PC-3 (cell line): Measurements from ENCODE around the gene RHOH. TPM values are rescaled to one million over a fixed set of nuclear protein-coding genes. Genes with fewer than 3 reads are reported as not detected.

ENCODE experiments used
- ATAC-seq: fragments of 200-7000 bp; cut with Tn5 transposase; 2 replicates; pipeline ENCODE4 v1.9.1; 2020; ENCODE audit warnings: mild to moderate bottlenecking, moderate library complexity
- BruUV-seq: library from RNA; stranded (reverse); fragments of 400-500 nt; replicated peaks from 2 replicates; lab custom pipeline; 2021; lab: Mats Ljungman, UMichigan
- CTCF ChIA-PET: fragments of 300-600 bp; sonication (Branson Sonifier 250); formaldehyde crosslinking; loops from one replicate; lab custom pipeline; 2022; ENCODE audit warnings: antibody characterized with exemption; lab: Charles Lee
- POLR2A ChIA-PET: fragments of 300-600 bp; sonication (Branson Sonifier 250); formaldehyde crosslinking; loops from one replicate; lab custom pipeline; 2022; ENCODE audit warnings: antibody characterized with exemption; ENCODE audit not compliant: unreplicated experiment; lab: Charles Lee
- DNase-seq: peaks from one replicate; pipeline ENCODE4 v3.0.0-alpha.2; 2015
- H2AFZ ChIP-seq: fragments of 300-600 bp; sonication (generic); 2 replicates; pipeline ENCODE4 v1.6.0; 2016; ENCODE audit warnings: antibody characterized with exemption, low read length
- H3F3A ChIP-seq: fragments of 300-600 bp; sonication (generic); one replicate; pipeline ENCODE4 v1.6.0; 2017; ENCODE audit warnings: antibody characterized with exemption, low read length, control low read depth, mild to moderate bottlenecking; ENCODE audit not compliant: unreplicated experiment
- H3K27ac ChIP-seq: fragments of 300-600 bp; sonication (generic); 2 replicates; pipeline ENCODE4 v1.5.1; 2016; ENCODE audit warnings: mild to moderate bottlenecking, low read length
- H3K27me3 ChIP-seq: fragments of 300-600 bp; sonication (generic); 2 replicates; pipeline ENCODE4 v1.6.1; 2016; ENCODE audit warnings: low read length, mixed read lengths
- H3K36me3 ChIP-seq: fragments of 300-600 bp; sonication (generic); 2 replicates; pipeline ENCODE4 v1.6.1; 2016; ENCODE audit warnings: low read depth, mixed run types, low read length, mixed read lengths
- H3K4me1 ChIP-seq: fragments of 300-600 bp; sonication (generic); 2 replicates; pipeline ENCODE4 v1.5.1; 2016; ENCODE audit warnings: low read length; ENCODE audit not compliant: insufficient read depth
- H3K4me2 ChIP-seq: fragments of 300-600 bp; sonication (generic); 2 replicates; pipeline ENCODE4 v1.6.0; 2016; ENCODE audit warnings: low read length
- H3K4me3 ChIP-seq: fragments of 300-600 bp; sonication (generic); 2 replicates; pipeline ENCODE4 v1.5.1; 2016; ENCODE audit warnings: mild to moderate bottlenecking, low read length, mixed read lengths
- H3K79me2 ChIP-seq: fragments of 300-600 bp; sonication (generic); 2 replicates; pipeline ENCODE4 v1.6.1; 2017; ENCODE audit warnings: low read length, mixed read lengths
- H3K9ac ChIP-seq: fragments of 300-600 bp; sonication (generic); 2 replicates; pipeline ENCODE4 v1.6.0; 2016; ENCODE audit warnings: mild to moderate bottlenecking, low read length
- H3K9me2 ChIP-seq: fragments of 300-600 bp; sonication (generic); replicated peaks from 2 replicates; pipeline ENCODE4 v1.6.1; 2016; ENCODE audit warnings: mixed run types, low read length, mixed read lengths
- H3K9me3 ChIP-seq: fragments of 300-600 bp; sonication (generic); 2 replicates; pipeline ENCODE4 v1.6.1; 2016; ENCODE audit warnings: low read length, mixed read lengths
- H4K20me1 ChIP-seq: fragments of 300-600 bp; sonication (generic); 2 replicates; pipeline ENCODE4 v1.6.1; 2016; ENCODE audit warnings: low read length, mixed read lengths
- EZH2 ChIP-seq: fragments of 300-600 bp; sonication (generic); IDR thresholded peaks from one replicate; pipeline ENCODE4 v1.6.1; 2017; ENCODE audit warnings: antibody characterized with exemption, mild to moderate bottlenecking, low read length; ENCODE audit not compliant: unreplicated experiment
- EZH2phosphoT487 ChIP-seq: fragments of 300-600 bp; sonication (generic); IDR thresholded peaks from 2 replicates; pipeline ENCODE4 v1.6.1; 2018; ENCODE audit warnings: mild to moderate bottlenecking, antibody characterized with exemption, low read length, borderline replicate concordance
- intact Hi-C: fragments of 100-400 bp; cut with micrococcal nuclease; formaldehyde crosslinking; loops from 2 replicates; pipeline ENCODE4 v1.9.0; 2023
- total RNA-seq: library from RNA; depleted of rRNA; stranded (reverse); fragments of >200 nt; gene quantifications from 2 replicates; pipeline ENCODE4 v1.2.3, GENCODE V29; 2014
- TF ChIP-seq, protein P1 (sequence below): fragments of 300-600 bp; sonication (generic); conservative IDR thresholded peaks from 2 replicates; pipeline ENCODE4 v1.5.1; 2017; ENCODE audit warnings: antibody characterized with exemption, low read depth, mild to moderate bottlenecking, low read length

The RHOH gene
- total RNA-seq, 1 experiment from 2014 or later = not detected

DNA sequence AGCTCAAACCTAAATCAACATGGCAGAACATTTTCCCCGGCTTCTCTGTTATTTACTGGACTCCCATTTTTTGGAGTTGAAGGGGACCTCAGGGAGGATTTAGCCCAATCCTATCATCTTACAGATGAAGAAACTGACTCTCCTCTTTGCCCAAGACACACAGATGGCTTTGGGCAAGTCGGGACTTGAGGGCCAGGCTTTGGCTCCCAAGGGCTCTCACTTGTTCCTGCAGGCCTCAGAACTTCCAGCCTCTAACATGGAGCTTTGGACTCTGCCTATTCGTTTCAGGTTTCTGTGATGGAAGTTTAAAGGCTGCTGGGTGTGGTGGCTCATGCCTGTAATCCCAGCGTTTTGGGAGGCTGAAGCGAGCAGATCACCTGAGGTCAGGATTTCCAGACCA is 59.5 kb downstream of the RHOH start:
- Histone ChIP-seq H3K27ac (peak overlapping the region; percentile 99), H3K9me3 (no peaks in the 10 kb centered on the region), H3K4me3 (no peak overlapping the region), H3K4me2 (peak overlapping the region; percentile 52), H3K79me2 (no peaks in the 10 kb centered on the region), H3K4me1 (peaks cover 42% of the 10 kb centered on the region), H3K9me2 (no peaks in the 10 kb centered on the region), H3K36me3 (no peaks in the 10 kb centered on the region), H2AFZ (no peak overlapping the region), H3K9ac (peak overlapping the region; percentile 83), H3F3A (no peaks in the 10 kb centered on the region), H3K27me3 (no peaks in the 10 kb centered on the region), H4K20me1 (no peaks in the 10 kb centered on the region)
- intact Hi-C loops = no loop called here
- ChIA-PET POLR2A (no interaction called here), CTCF (no interaction called here)
- no peak for DNase-seq
- no peak for TF ChIP-seq EZH2
- TF ChIP-seq, protein P1, sequence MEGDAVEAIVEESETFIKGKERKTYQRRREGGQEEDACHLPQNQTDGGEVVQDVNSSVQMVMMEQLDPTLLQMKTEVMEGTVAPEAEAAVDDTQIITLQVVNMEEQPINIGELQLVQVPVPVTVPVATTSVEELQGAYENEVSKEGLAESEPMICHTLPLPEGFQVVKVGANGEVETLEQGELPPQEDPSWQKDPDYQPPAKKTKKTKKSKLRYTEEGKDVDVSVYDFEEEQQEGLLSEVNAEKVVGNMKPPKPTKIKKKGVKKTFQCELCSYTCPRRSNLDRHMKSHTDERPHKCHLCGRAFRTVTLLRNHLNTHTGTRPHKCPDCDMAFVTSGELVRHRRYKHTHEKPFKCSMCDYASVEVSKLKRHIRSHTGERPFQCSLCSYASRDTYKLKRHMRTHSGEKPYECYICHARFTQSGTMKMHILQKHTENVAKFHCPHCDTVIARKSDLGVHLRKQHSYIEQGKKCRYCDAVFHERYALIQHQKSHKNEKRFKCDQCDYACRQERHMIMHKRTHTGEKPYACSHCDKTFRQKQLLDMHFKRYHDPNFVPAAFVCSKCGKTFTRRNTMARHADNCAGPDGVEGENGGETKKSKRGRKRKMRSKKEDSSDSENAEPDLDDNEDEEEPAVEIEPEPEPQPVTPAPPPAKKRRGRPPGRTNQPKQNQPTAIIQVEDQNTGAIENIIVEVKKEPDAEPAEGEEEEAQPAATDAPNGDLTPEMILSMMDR = no peak
- TF ChIP-seq EZH2phosphoT487 = no peak
- ATAC-seq = no peak
- no TSS peak for BruUV-seq

- ATAC-seq = no peak
- POLR2A ChIA-PET = no interaction called here
- no peak overlapping the region for H2AFZ ChIP-seq
- no peaks in the 10 kb centered on the region for H3K36me3 ChIP-seq
- TF ChIP-seq EZH2 = no peak
- TF ChIP-seq, protein P1 = no peak
- no peak for TF ChIP-seq EZH2phosphoT487
- intact Hi-C loops = no loop called here
- peaks cover 39% of the 10 kb centered on the region for H3K4me1 ChIP-seq
- H3K9ac ChIP-seq = peak overlapping the region; percentile 83
- H3F3A ChIP-seq = no peaks in the 10 kb centered on the region
- H3K79me2 ChIP-seq = no peaks in the 10 kb centered on the region
- no peak overlapping the region for H3K4me3 ChIP-seq
- CTCF ChIA-PET = no interaction called here
- no peaks in the 10 kb centered on the region for H4K20me1 ChIP-seq
- no peaks in the 10 kb centered on the region for H3K9me2 ChIP-seq
- H3K27me3 ChIP-seq = no peaks in the 10 kb centered on the region
- peak overlapping the region; percentile 52; the same call in 1 of the 2 replicates for H3K4me2 ChIP-seq
- peak overlapping the region; percentile 99 for H3K27ac ChIP-seq
- BruUV-seq = no TSS peak
- H3K9me3 ChIP-seq = no peaks in the 10 kb centered on the region
- no peak for DNase-seq
Measured at GRCh38 chr4:40256817-40257216, 60.0 kb downstream of the RHOH start.

DNA sequence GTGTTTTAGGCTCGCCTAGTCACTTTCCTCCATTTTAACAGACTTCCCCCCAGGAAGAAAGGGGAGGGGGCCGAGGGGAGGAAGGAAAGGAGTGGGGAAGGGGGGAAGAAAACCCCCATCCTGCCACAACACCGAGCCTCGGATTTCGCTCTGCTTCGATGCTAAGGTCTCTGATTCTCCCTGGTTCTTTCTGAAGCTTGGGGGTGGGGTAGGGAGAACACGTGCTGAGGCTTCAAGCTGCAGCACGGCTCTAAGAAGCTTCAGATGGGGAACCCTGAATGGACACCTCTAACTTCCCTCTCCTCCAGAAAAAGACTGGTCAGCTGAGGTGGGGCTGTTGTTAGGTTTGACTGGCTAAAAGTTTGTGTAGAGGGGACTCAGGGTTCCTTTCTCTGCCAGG is 61.8 kb downstream of the RHOH start:
- Histone ChIP-seq H3K9ac (no peak overlapping the region), H3K36me3 (no peaks in the 10 kb centered on the region), H3K9me3 (no peaks in the 10 kb centered on the region), H3F3A (no peaks in the 10 kb centered on the region), H3K79me2 (no peaks in the 10 kb centered on the region), H3K9me2 (no peaks in the 10 kb centered on the region), H3K4me2 (no peak overlapping the region), H4K20me1 (no peaks in the 10 kb centered on the region), H2AFZ (no peak overlapping the region), H3K4me3 (no peak overlapping the region), H3K4me1 (peaks cover 35% of the 10 kb centered on the region), H3K27me3 (no peaks in the 10 kb centered on the region), H3K27ac (no peak overlapping the region)
- no TSS peak for BruUV-seq
- ATAC-seq (no peak), DNase-seq (no peak)
- intact Hi-C loops = no loop called here
- ChIA-PET CTCF (no interaction called here), POLR2A (no interaction called here)
- TF ChIP-seq, protein P1 = no peak
- no peak for TF ChIP-seq EZH2phosphoT487
- no peak for TF ChIP-seq EZH2
